NCI-H2107 treated with DMSO at 0.1 percent for 48 hours (cell line): ENCODE results near the gene FAM174C.
"Not testable (repeated sequence)": the region's sequence is repeated elsewhere in the genome, so short reads cannot be mapped to it uniquely, and the experiment has no call there.

ENCODE experiments used
- DNase-seq: peaks from one replicate; lab custom pipeline; 2025; ENCODE audit not compliant: unreplicated experiment; lab: John Stamatoyannopoulos, UW

FAM174C gene

DNA sequence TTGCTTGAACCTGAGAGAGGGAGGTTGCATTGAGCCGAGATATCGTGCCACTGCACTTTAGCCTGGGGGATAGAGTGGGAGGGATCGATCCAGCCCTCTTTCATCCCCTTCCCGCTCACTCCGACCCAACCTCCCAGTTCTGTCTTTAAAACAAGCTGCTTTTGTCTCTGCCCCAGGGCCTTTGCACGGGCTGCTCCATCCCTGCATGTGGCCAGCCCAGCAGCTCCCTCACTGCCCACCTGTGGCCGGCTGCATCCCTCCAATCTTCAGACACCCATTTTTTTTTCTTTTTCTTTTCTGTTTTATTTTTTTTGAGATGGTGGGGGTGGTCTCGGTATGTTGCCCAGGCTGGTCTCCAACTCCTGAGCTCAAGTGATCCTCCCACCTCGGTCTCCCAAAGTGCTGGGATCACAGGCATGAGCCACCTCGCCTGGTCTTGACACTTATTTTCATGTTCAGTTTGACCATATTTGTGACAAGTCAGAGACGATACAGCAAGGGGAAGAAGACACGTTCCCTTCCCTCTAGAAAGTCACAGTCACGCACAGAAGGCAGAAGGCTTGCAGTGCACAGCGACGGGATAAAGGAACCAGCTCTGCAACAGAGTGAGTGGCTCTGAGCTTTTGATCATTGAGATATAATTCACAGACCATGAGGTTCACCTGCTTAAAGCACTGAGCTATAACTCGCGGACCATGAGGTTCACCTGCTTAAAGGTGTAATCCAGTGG is 42.1 kb downstream of the FAM174C start:
- no peak for DNase-seq

DNA sequence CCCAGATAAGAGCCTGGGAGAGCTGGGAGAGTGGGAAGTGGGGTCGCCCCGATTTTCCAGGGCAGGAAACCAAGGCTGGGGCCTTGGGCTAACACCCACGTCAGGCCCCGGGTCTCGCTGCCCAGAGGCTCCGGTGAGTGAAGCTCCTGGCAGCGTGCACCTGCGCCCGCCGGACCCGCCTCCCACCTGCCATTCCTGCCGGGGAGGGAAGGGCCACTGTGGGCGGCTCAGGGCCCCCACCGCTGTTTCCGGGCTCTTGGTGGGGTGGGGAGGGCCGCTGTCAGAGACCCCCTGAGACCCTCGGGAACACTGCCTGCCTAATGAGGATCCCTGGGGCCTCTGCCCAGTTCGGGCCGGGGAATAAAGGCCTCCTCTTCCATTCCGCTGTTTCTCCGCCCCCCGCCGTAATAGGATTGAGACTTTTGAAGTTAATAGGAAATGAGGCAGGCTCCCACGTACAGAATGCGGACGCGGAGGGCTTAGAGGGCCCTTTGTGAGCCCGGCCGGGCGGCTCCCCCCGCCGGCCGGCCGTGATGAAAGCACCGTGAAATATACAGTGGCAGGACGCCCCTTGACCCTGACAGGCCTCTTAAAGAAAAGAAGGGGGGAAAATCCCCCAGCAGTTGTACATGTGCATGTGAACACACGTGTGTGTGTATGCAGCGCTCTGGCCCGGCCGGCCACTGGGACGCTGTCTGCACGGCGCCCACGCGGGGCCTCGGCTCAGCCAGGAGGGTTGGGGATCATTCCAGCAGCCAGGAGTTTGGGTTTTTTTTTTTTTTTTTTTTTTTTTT is 43.5 kb downstream of the FAM174C start:
- DNase-seq, result no peak

DNA sequence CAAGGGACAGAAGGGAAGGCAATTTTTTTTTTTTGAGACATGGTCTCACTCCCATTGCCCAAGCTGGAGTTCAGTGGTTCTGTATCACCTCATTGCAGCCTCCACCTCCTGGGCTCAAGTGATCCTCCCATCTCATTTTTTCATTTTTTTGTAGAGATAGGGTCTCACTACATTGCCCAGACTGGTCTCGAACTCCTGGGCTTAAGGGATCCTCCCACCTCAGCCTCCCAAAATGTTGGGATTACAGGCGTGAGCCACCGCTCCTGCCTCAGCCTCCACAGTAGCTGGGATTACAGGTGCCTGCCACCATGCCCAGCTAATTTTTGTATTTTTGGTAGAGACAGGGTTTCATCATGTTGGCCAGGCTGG is 44.9 kb downstream of the FAM174C start:
- DNase-seq, result not testable (repeated sequence)

GRCh38 chr19:1321539-1321938 is 46.2 kb downstream of the FAM174C start:
- DNase-seq, result no peak

GRCh38 chr19:1322198-1322981 is 47.1 kb downstream of the FAM174C start:
- DNase-seq, result no peak

DNA sequence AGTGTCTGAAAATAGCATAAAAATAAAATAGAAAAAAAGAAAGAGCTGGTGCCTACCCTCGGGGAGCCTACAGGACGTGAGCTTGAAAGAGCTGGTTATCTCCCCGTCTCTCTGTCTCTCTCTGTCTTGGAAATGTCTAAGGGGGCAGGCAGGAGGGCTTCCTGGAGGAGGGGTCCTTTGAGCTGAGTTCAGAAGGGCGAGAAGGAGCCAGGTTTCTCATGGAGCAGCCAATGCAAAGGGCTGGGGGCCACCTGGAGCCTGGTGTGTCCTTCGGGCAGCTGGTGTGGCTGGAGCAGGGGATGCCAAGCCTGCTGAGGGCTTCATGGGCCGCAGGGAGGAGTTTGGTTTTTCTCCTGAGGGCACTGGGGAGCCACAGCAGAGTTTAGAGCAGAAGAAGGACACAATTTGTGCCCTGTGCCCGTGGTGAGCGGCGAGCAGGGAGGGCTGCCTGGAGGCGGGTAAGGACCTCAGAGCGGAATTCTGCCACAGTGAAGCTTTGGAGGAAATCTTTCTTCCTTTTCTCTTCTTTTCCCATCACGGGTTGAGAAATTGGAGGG is 49.0 kb downstream of the FAM174C start:
- DNase-seq, result no peak

GRCh38 chr19:1324806-1325567 is 49.7 kb downstream of the FAM174C start:
- no peak for DNase-seq

- DNase-seq, result no peak
These were observed 50.4 kb downstream of the FAM174C start for GRCh38 chr19:1325568-1326294.

DNA sequence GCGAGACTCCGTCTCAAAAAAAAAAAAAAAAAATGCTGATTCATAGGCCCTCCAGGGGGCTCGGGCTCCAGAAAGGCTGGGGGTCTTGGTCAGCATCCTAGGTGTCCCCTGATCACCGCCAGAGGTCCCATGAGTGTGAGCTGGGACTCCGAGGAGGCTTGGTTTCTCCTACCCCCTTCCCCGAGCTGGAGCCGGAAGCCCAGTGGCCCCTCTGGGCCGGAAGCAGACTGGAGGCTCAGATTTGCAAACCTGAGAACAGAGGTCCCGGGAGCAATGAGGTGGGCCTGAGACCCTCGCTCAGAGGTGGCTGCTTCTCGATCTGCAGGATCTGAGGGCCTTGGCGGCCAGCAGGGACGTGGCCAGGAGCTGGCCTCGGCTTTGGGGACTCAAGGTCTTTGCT is 51.8 kb downstream of the FAM174C start:
- no peak for DNase-seq
